HPDE6-E6E7 (cell line): ENCODE results near the gene HMGB3.
"Not testable (repeated sequence)": the region's sequence is repeated elsewhere in the genome, so short reads cannot be mapped to it uniquely, and the experiment has no call there.

ENCODE experiments used
- DNase-seq: peaks from one replicate; pipeline ENCODE4 v3.0.0; 2011; ENCODE audit warnings: missing footprints; ENCODE audit errors: extremely low spot score

Gene HMGB3

DNA sequence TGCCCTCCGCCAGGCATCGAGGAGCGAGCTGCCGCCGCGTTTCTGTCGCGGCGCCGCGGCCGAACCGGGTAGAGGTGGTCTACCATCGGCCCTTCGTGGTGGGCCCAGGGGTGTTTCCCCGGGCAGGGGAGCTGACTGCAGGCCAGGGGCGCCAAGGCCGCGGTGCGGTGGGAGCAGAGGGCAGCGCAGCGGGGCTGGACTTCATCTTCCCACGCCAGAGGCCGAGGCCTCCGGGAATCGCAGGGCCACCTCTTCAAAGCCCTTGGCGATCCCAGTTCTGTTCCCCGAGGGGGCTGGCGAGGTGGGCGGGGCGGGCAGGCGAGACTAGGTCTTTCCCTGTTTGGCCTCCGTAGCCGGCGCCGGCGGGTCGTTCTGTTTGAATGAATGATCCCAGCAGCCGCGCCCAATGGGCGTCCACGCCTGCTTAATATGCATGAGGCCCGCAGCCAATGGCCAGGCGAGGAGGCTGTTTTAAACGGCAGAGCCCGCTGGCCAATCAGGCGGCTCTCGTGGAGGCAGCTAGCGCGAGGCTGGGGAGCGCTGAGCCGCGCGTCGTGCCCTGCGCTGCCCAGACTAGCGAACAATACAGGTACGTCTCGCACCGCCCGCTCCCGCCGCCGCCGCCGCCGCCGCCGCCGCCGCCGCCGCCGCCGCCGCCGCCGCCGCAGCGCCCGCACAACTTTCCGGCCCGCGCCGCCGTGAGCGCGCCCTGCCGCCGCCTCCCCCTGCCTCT, at the start of gene HMGB3:
HMGB3 (plus strand) TSS at position 548 of the 733 bp plus-strand sequence. CDS start 2,265 bp downstream, outside the sequence.
- peak; percentile 97 for DNase-seq

- no peak for DNase-seq
These were observed 49.2 kb upstream of the HMGB3 start for GRCh38 chrX:150933945-150934350.

GRCh38 chrX:150934453-150934852, 48.7 kb upstream of the HMGB3 start:
- DNase-seq: no peak

DNA sequence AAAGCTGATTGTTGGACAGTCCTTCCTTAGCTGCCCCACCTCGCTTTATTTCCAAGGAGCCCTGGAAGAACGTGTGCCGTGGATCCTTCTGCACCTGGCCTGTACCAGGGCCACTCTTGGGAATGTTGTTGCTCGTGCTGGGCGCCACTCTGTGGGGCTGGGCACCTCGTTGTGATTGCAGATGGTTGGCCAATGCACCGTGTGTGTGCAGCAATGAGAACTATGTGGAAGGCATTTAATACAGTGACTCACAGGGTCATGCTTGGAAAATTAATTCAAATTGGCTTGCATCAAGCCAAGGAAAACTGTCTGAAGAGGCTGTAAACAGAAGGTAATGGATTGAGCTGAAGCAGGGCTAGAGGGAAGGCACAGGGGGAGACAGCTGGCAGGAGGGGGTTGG, 47.7 kb upstream of the HMGB3 start:
- no peak for DNase-seq

GRCh38 chrX:150936556-150936955, 46.6 kb upstream of the HMGB3 start:
- no peak for DNase-seq

GRCh38 chrX:150940844-150941495, 42.2 kb upstream of the HMGB3 start:
- no peak for DNase-seq

- DNase-seq: no peak
These were observed 41.6 kb upstream of the HMGB3 start for GRCh38 chrX:150941580-150941979.

DNA sequence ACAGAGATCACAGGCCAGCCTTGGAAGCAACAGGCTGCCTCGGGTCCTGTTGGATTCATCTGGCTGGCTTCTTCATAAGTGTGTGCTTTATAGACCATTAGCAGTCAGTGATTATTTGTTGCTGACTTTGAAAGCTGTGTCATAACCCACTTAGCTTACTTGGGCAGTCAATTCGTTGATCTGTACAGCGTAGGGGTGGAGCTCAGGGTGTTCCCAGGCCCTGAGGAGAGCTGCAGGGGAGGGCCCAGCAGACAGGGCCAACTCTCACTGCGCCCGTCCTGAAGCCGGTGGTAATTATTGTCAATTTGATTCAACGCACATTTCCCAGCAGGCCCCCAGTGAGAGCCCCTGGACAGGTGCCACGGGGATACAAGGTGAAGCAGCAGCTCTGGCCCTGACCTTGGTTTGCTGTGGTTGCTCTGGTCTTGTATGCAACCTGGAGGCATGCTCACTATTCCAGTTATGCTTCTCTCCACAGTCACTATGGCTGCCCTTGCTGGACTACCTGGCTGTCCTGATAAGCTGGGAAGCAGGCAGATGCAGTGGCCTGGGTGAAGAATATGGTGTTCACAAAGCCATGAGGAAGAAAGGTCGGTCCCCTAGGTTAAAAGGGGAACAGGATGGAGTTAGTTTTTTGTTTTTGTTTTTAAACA, 40.1 kb upstream of the HMGB3 start:
- DNase-seq: no peak

- no peak for DNase-seq
These were observed 38.9 kb upstream of the HMGB3 start for GRCh38 chrX:150944233-150944632.

DNA sequence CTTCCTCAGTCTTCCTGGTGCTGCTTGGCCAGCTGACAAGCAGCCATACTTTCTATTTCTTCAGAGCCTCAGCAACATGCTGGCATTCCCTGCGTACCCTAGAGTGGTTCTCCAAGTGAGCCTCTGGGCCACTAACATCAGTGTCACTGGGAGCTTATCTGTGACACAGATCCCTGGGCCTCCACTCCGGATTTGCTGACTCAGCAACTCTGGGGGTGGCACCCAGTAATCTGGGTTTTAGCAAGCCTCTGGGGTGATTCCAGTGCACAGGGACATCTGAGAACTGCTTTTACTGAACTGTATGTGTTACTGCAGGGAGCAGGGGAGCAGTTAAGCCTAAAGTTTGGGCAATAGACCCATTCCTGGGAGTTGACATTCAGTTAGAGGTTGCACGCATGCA, 28.2 kb upstream of the HMGB3 start:
- no peak for DNase-seq

DNA sequence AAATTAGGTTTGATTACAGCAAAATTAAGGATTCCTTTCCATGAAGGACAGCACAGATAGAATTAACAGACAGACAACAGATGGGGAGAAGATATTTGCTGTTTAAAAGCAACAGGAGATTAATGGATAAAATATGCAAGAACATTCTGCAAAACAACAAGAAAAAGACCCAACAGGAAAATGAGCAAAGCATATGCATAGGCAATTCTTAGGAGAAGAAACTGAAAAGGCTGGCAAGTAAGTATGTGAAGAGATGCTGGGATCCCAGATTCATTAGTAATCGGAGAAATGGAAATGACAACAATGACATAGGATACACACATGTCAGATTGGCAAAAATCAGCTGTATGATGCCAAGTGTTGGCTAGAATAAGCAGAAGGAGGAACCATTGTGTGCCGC, 27.5 kb upstream of the HMGB3 start:
- DNase-seq: no peak

- DNase-seq: no peak
These were observed 25.0 kb upstream of the HMGB3 start for GRCh38 chrX:150958177-150958576.

- DNase-seq: no peak
These were observed 23.6 kb upstream of the HMGB3 start for GRCh38 chrX:150959557-150959956.

DNA sequence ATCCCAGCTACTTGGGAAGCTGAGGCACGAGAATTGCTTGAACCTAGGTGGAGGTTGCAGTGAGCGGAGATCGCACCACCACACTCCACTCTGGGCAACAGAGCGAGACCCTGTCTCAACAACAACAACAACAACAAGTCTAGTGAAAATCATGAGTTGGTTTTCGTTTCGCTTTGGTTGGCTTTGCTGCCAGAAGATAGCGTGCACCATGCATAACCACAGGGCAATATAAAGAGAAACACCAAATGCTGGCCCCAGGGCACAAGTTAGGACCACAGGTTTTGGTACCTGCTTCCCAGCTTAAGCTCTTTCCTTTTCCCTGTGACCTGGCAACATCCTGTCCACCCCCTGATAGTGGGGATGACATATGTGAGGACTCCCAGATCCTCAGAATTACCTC, 21.5 kb upstream of the HMGB3 start:
- DNase-seq: no peak

- not testable (repeated sequence) for DNase-seq
These were observed 18.7 kb upstream of the HMGB3 start for GRCh38 chrX:150964416-150964815.

- DNase-seq: no peak
These were observed 16.9 kb upstream of the HMGB3 start for GRCh38 chrX:150966235-150966634.

- DNase-seq: no peak
These were observed 16.4 kb upstream of the HMGB3 start for GRCh38 chrX:150966742-150967141.

DNA sequence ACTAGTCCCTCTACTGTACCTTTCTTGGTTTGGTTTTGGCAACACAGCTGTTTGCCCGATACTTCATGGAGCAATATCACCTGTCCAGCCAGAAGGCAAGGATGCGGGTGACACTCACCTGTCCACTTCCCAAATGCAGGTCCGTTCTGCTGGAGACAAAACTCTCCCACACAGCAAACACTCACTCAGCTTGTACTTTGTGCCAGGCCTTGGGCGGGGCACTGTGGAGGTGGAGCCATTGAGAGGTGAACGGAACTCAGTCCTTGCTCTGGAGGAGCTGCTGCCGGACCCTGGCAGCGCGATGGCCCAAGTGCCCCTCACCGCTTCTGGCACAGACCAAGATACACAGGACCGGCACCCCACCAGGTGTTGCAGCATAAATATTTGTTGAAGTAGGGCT, 15.3 kb upstream of the HMGB3 start:
- DNase-seq: no peak

DNA sequence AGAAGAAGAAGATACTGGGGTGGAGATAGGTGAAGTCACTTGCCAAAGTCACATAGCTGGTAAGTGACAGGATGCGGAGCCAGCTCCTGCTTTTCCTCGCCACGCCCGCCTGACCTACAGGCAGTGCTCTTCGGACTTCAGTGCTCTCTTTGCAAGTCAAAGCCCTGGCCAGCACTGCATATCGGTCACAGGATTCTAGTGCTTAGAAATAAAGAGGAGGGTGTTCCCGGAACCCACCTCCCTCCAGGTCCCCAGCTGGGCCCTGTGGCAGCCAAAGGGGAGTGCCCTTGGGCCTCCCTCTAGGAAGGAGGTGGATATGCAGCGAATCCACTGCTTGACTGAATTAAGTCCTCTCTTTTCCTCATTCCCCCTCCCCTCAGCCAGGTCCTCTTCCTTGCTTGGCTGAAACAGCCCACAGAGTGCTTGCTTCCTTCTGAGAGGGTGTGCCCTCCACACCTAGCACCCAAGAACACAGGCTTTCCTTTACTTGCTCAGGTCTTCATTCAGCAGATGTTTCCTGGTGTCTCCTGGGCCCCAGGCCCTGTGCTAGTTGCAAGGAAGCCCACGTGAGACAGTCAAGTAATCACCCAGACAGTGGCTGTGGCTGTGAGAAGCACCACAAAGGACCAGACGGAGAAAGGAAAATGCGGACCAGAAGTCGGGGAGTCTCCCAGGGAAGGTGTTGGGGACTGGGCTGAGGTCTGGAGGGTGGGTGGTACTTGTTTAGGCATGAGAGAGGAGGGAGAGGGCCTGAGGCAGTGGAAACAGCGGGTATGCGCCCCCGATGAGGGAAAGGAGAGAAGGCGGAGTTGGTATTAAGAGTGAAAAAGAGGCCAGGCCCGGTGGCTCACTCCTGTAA, 14.0 kb upstream of the HMGB3 start:
- no peak for DNase-seq

DNA sequence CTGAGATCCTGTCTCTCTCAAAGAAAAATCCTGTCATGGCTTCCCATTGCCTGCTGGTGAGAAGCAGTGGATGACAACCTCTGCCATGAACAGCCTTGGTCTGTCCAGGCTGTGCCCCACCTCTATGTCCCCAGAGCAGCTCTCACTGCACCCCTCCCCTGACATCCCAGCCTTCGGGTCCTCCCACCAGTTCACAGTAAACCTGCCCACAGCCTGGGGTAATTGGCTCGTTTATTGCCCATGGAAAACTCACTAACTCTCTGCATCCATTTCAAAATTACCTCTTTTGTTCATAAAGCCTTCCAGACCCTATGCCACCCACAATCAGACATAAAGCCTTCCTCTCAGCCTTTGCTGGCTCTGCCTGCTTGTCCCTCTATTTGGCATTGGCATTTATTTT, 10.7 kb upstream of the HMGB3 start:
- no peak for DNase-seq

DNA sequence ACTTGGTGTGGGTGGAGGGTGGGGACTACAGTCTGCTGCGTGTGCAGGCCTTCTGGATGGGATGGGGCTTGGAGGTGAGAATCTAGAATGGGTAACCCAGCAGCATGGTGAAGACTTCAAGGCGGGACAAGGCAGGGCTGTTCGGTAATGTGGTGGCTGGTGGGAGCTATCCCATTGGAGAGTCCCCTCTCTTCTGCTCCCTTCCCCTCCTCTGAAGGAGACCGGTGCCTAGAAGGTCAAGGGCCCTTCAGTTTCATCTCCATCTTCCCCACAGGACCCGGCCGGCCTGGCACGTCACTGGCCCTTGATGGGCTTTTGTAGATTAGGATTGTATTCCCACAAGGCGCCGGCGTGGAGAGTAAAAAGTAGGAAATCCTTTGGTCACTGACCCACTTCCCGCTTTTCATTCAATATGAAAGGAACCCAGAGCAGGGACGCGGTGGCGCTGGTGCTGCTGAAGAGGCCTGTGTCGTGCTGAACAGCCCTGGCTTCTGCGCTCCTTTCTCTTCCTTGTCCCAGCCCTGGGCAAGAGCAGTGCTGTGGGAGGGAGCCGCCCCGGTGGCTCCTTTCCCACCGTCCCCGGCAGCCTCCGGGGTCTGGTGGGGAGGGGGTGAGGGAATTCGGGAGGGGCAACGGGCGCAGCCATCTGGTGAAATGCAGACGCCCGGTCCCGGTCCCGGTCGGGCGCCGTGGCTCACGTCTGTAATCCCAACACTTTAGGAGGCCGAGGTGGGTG, 7.3 kb upstream of the HMGB3 start:
- no peak for DNase-seq
